Karpas-422 (cell line): ENCODE results near the gene KRT34. TPM values are rescaled to one million over a fixed set of nuclear protein-coding genes. Genes with fewer than 3 reads are reported as not detected.

Source experiments
- DNase-seq: peaks from one replicate; pipeline ENCODE4 v3.0.0-alpha.2; 2015
- H2AFZ ChIP-seq: fragments of 200-600 bp; sonication (generic); 2 replicates; pipeline ENCODE4 v1.6.1; 2014; ENCODE audit warnings: antibody characterized with exemption, low read length, mixed read lengths
- H3K27ac ChIP-seq: fragments of 200-600 bp; sonication (generic); 2 replicates; pipeline ENCODE4 v1.5.1; 2014; ENCODE audit warnings: mild to moderate bottlenecking, low read length, moderate library complexity
- H3K27me3 ChIP-seq: fragments of 200-600 bp; sonication (generic); 2 replicates; pipeline ENCODE4 v1.6.1; 2014; ENCODE audit warnings: low read length, mixed read lengths
- H3K36me3 ChIP-seq: fragments of 200-600 bp; sonication (generic); 2 replicates; pipeline ENCODE4 v1.6.1; 2014; ENCODE audit warnings: low read length, mixed read lengths; ENCODE audit not compliant: insufficient read depth
- H3K4me1 ChIP-seq: fragments of 200-600 bp; sonication (generic); 2 replicates; pipeline ENCODE4 v1.6.1; 2014; ENCODE audit warnings: mild to moderate bottlenecking, low read length, mixed read lengths
- H3K4me2 ChIP-seq: fragments of 200-600 bp; sonication (generic); 2 replicates; pipeline ENCODE4 v1.6.1; 2014; ENCODE audit warnings: low read length, low read depth, mild to moderate bottlenecking; ENCODE audit not compliant: poor library complexity, severe bottlenecking
- H3K4me3 ChIP-seq: fragments of 200-600 bp; sonication (generic); 2 replicates; pipeline ENCODE4 v1.5.1; 2014; ENCODE audit warnings: mild to moderate bottlenecking, antibody characterized with exemption, low read length, mixed read lengths
- H3K79me2 ChIP-seq: fragments of 200-600 bp; sonication (generic); 2 replicates; pipeline ENCODE4 v1.6.1; 2014; ENCODE audit warnings: mild to moderate bottlenecking, low read length, mixed read lengths
- H3K9ac ChIP-seq: fragments of 200-600 bp; sonication (generic); 2 replicates; pipeline ENCODE4 v1.6.0; 2014; ENCODE audit warnings: low read length
- H3K9me2 ChIP-seq: fragments of 200-600 bp; sonication (generic), shearing (Covaris generic); replicated peaks from 2 replicates; pipeline ENCODE4 v1.6.0; 2014; ENCODE audit warnings: mild to moderate bottlenecking, low read length, moderate library complexity; ENCODE audit not compliant: insufficient read depth
- H3K9me3 ChIP-seq: fragments of 300-700, 200-600 bp; sonication (generic); 2 replicates; pipeline ENCODE4 v1.6.1; 2014; ENCODE audit warnings: low read length, mixed read lengths
- H4K20me1 ChIP-seq: fragments of 200-600 bp; sonication (generic); 2 replicates; pipeline ENCODE4 v1.6.1; 2014; ENCODE audit warnings: mild to moderate bottlenecking, antibody characterized with exemption, low read length, low read depth; ENCODE audit not compliant: insufficient read depth
- total RNA-seq: library from RNA; depleted of rRNA; stranded (reverse); fragments of >200 nt; shearing (Covaris generic); gene quantifications from 2 replicates; pipeline ENCODE4 v1.2.3, GENCODE V29; 2014; ENCODE audit warnings: low replicate concordance

Gene KRT34
- total RNA-seq, 1 experiment from 2014 or later = not detected

DNA sequence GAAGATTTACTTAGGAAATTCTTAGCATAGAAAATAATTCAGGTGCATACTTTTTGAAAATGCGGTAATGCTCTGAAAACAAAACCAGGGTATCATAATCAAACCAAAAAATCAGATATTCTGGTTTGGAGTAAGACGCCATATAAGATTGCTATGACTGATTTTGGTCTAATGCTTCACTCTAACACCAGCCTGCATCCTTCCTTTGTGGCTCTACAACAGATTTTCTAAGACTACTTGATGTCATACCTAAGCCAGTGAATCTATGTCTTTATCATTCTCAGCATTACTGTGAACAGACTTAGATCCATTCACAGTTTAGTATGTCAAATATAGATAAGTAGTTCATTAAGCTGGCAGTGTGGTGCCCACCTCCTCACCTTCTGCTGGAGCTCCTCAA lies 13.1 kb downstream of the KRT34 start:
- H3K27ac ChIP-seq = no peak overlapping the region
- H3K4me2 ChIP-seq = no peak overlapping the region
- H3K79me2 ChIP-seq = no peaks in the 10 kb centered on the region
- H4K20me1 ChIP-seq = no peaks in the 10 kb centered on the region
- no peak overlapping the region for H3K9ac ChIP-seq
- H2AFZ ChIP-seq = no peak overlapping the region
- no peak for DNase-seq
- no peaks in the 10 kb centered on the region for H3K9me2 ChIP-seq
- H3K4me3 ChIP-seq = no peak overlapping the region
- H3K9me3 ChIP-seq = no peaks in the 10 kb centered on the region
- no peaks in the 10 kb centered on the region for H3K27me3 ChIP-seq
- H3K4me1 ChIP-seq = no peaks in the 10 kb centered on the region
- no peaks in the 10 kb centered on the region for H3K36me3 ChIP-seq

GRCh38 chr17:41367426-41368075 lies 14.6 kb downstream of the KRT34 start:
- Histone ChIP-seq H3K27me3 (no peaks in the 10 kb centered on the region), H3K4me3 (no peak overlapping the region), H3K27ac (no peak overlapping the region), H3K79me2 (no peaks in the 10 kb centered on the region), H3K9me3 (no peaks in the 10 kb centered on the region), H3K4me2 (no peak overlapping the region), H2AFZ (no peak overlapping the region), H3K9ac (no peak overlapping the region), H4K20me1 (no peaks in the 10 kb centered on the region), H3K9me2 (no peaks in the 10 kb centered on the region), H3K36me3 (no peaks in the 10 kb centered on the region), H3K4me1 (no peaks in the 10 kb centered on the region)
- no peak for DNase-seq

DNA sequence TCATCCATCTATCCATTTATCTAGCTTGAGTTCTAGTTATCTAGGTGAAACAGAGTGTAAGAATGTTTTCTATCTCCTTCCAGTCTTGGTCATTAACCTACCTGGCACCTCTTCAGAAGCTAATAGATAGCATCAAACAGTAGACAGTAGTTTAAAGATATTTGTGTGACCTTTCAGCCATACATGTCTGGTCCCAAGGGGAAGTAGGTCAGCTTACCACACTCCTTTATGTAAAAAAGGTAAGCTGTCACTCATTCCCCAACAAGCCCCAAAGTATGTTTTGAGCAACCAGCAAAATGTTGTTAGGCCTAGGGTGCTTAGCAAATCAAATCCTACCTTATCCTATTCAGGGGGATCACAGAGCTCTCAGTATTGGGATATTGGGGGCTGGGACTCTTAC lies 16.0 kb downstream of the KRT34 start:
- Histone ChIP-seq H3K36me3 (no peaks in the 10 kb centered on the region), H3K4me3 (no peak overlapping the region), H3K27ac (no peak overlapping the region), H3K4me1 (no peaks in the 10 kb centered on the region), H3K4me2 (no peak overlapping the region), H3K9ac (no peak overlapping the region), H3K27me3 (no peaks in the 10 kb centered on the region), H2AFZ (no peak overlapping the region), H4K20me1 (no peaks in the 10 kb centered on the region), H3K79me2 (no peaks in the 10 kb centered on the region), H3K9me3 (no peaks in the 10 kb centered on the region), H3K9me2 (no peaks in the 10 kb centered on the region)
- no peak for DNase-seq

GRCh38 chr17:41363881-41364280 lies 18.2 kb downstream of the KRT34 start:
- DNase-seq = no peak
- no peaks in the 10 kb centered on the region for H3K9me3 ChIP-seq
- H3K9me2 ChIP-seq = no peaks in the 10 kb centered on the region
- no peaks in the 10 kb centered on the region for H3K79me2 ChIP-seq
- no peak overlapping the region for H3K4me3 ChIP-seq
- H3K36me3 ChIP-seq = no peaks in the 10 kb centered on the region
- H4K20me1 ChIP-seq = no peaks in the 10 kb centered on the region
- H3K27me3 ChIP-seq = no peaks in the 10 kb centered on the region
- no peak overlapping the region for H3K9ac ChIP-seq
- no peak overlapping the region for H3K4me2 ChIP-seq
- H2AFZ ChIP-seq = no peak overlapping the region
- no peaks in the 10 kb centered on the region for H3K4me1 ChIP-seq
- H3K27ac ChIP-seq = no peak overlapping the region

DNA sequence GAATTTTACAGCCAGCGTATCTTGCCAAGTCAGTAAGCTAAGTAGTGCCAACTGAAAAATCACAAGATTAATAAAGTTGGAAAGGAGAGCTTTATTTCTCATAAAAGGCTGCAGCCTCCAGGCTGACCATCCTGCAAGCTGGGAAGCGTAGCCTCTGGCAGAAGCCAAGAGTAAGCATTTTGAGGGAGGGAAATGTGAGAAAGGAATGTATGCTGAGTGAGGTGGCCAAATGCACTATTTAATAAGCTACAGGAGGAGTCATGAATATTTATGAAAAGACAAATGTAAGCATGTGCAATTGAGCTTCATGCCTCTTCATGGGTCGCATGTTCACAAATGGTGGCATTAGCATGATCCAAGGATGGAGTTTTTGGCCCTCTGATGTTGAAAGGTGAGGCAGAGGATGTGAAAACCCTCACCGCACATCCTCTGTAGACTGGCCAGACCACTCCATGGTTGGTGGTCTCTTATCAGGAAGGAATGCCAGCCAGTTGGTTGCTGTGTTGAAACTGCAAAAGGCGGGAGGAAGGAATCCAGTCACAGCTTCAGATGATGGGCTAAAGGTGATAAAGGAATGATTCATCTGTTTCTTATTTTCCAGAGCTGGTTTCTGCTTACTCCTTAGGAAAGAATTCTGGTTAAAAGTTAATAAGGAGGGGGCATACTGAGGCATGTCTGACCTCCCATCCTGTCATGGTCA lies 21.7 kb downstream of the KRT34 start:
- H3K36me3 ChIP-seq = no peaks in the 10 kb centered on the region
- no peak overlapping the region for H3K27ac ChIP-seq
- H3K4me2 ChIP-seq = no peak overlapping the region
- H3K27me3 ChIP-seq = no peaks in the 10 kb centered on the region
- no peaks in the 10 kb centered on the region for H3K9me3 ChIP-seq
- H3K9ac ChIP-seq = no peak overlapping the region
- H3K79me2 ChIP-seq = no peaks in the 10 kb centered on the region
- no peak overlapping the region for H2AFZ ChIP-seq
- no peak for DNase-seq
- H3K4me1 ChIP-seq = no peaks in the 10 kb centered on the region
- H3K4me3 ChIP-seq = no peak overlapping the region
- no peaks in the 10 kb centered on the region for H4K20me1 ChIP-seq
- no peaks in the 10 kb centered on the region for H3K9me2 ChIP-seq

GRCh38 chr17:41354536-41354935 lies 27.6 kb downstream of the KRT34 start:
- H3K9ac ChIP-seq = no peak overlapping the region

GRCh38 chr17:41352597-41353366 lies 29.3 kb downstream of the KRT34 start:
- Histone ChIP-seq H3K9ac (no peak overlapping the region), H3K27ac (no peak overlapping the region), H2AFZ (no peak overlapping the region), H3K4me3 (no peak overlapping the region), H3K27me3 (no peaks in the 10 kb centered on the region; the same call in 1 of the 2 replicates), H3K9me2 (no peaks in the 10 kb centered on the region), H3K4me2 (no peak overlapping the region), H3K4me1 (no peaks in the 10 kb centered on the region), H3K79me2 (no peaks in the 10 kb centered on the region), H3K36me3 (no peaks in the 10 kb centered on the region), H3K9me3 (no peaks in the 10 kb centered on the region), H4K20me1 (no peaks in the 10 kb centered on the region)
- no peak for DNase-seq

More at GRCh38 chr17:41354536-41354935, 27.6 kb downstream of the KRT34 start:
- no peak for DNase-seq
- H3K9me2 ChIP-seq = no peaks in the 10 kb centered on the region
- H4K20me1 ChIP-seq = no peaks in the 10 kb centered on the region
- H2AFZ ChIP-seq = no peak overlapping the region
- no peak overlapping the region for H3K4me2 ChIP-seq
- H3K36me3 ChIP-seq = no peaks in the 10 kb centered on the region
- no peak overlapping the region for H3K4me3 ChIP-seq
- no peaks in the 10 kb centered on the region for H3K79me2 ChIP-seq
- H3K4me1 ChIP-seq = no peaks in the 10 kb centered on the region
- H3K9me3 ChIP-seq = no peaks in the 10 kb centered on the region
- H3K27me3 ChIP-seq = no peaks in the 10 kb centered on the region; the same call in 1 of the 2 replicates
- no peak overlapping the region for H3K27ac ChIP-seq

DNA sequence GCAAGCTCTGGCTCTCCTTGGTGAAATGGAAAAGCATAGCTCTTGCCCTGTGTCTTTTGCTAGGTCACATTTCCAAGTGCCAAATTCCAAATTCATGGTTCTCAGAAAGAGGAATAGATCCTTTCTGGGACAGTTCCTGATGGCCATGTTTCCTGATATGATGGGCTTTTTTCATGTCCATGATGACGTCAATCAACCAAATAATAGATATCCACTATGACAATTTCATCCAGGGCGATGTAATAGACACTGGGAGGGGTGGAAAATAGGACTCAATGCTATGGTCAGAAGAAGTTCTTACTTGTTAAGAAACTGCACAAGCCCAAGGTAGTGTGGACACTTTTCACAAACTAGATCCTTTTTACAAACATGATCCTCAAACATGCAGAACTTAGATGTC lies 30.9 kb downstream of the KRT34 start:
- no peak overlapping the region for H3K4me2 ChIP-seq
- H3K27me3 ChIP-seq = no peaks in the 10 kb centered on the region; the same call in 1 of the 2 replicates

More for the DNA sequence above, 30.9 kb downstream of the KRT34 start:
- H2AFZ ChIP-seq = no peak overlapping the region
- H4K20me1 ChIP-seq = no peaks in the 10 kb centered on the region
- no peaks in the 10 kb centered on the region for H3K9me2 ChIP-seq
- H3K9ac ChIP-seq = no peak overlapping the region
- no peaks in the 10 kb centered on the region for H3K4me1 ChIP-seq
- no peak overlapping the region for H3K4me3 ChIP-seq
- no peaks in the 10 kb centered on the region for H3K36me3 ChIP-seq
- no peaks in the 10 kb centered on the region for H3K79me2 ChIP-seq
- no peak overlapping the region for H3K27ac ChIP-seq
- no peak for DNase-seq
- no peaks in the 10 kb centered on the region for H3K9me3 ChIP-seq
